SK-N-SH (cell line): ENCODE measurements around the gene AGTRAP. TPM values are rescaled to one million over a fixed set of nuclear protein-coding genes. Genes with fewer than 3 reads are reported as not detected.

Experiments used
- CTCF ChIA-PET: fragments of 300-600, 350-600 bp; formaldehyde crosslinking; extraction: SDS; loops from one replicate; lab custom pipeline; 2021; lab: Yijun Ruan, JAX
- POLR2A ChIA-PET: fragments of 350-600 bp; sonication (Branson Sonifier 250); formaldehyde crosslinking; extraction: SDS; loops from one replicate; lab custom pipeline; 2020; ENCODE audit warnings: antibody characterized with exemption, inconsistent platforms; lab: Yijun Ruan, JAX
- DNase-seq: peaks from one replicate; pipeline ENCODE4 v3.0.0; 2012
- H2AFZ ChIP-seq: fragments of 200-600 bp; sonication (generic); 2 replicates; pipeline ENCODE4 v1.8.1; 2016; ENCODE audit warnings: antibody characterized with exemption, mild to moderate bottlenecking, low read depth
- H3F3A ChIP-seq: fragments of 200-600 bp; sonication (generic); replicated peaks from 2 replicates; pipeline ENCODE3; 2016; ENCODE audit warnings: antibody characterized with exemption, mild to moderate bottlenecking; ENCODE audit not compliant: insufficient read depth
- H3K27ac ChIP-seq, 2 experiments: fragments of 200-500 bp in 1 of 2; fragments of 200-600 bp in 1 of 2; sonication (Bioruptor generic) in 1 of 2; sonication (generic), shearing (Covaris generic) in 1 of 2; 2 replicates each; pipeline versions ENCODE4 v1.5.1 to v1.6.1; 2014 to 2016; ENCODE audit warnings: low read depth in 2 of 2, inconsistent platforms in 1 of 2, low read length in 1 of 2, mild to moderate bottlenecking in 1 of 2, mixed read lengths in 1 of 2
- H3K27me3 ChIP-seq: fragments of 200-600 bp; sonication (generic), shearing (Covaris generic); 2 replicates; pipeline ENCODE4 v1.6.1; 2016; ENCODE audit warnings: mixed run types; ENCODE audit not compliant: insufficient read depth
- H3K36me3 ChIP-seq, 2 experiments: fragments of 200-500 bp in 1 of 2; fragments of 200-600 bp in 1 of 2; sonication (Bioruptor generic) in 1 of 2; sonication (generic) in 1 of 2; replicated peaks in 1 of 2; 2 replicates each; pipeline versions ENCODE3 to v1.5.1; 2014 to 2016; ENCODE audit warnings: low read length in 1 of 2, mild to moderate bottlenecking in 1 of 2; ENCODE audit not compliant: insufficient read depth in 2 of 2, control insufficient read depth in 1 of 2
- H3K4me1 ChIP-seq, 2 experiments: fragments of 200-500 bp in 1 of 2; fragments of 200-600 bp in 1 of 2; sonication (Bioruptor generic) in 1 of 2; sonication (generic), shearing (Covaris generic) in 1 of 2; 2 replicates each; pipeline versions ENCODE4 v1.5.1 to v1.6.1; 2014 to 2016; ENCODE audit warnings: low read depth in 1 of 2, low read length in 1 of 2, mixed run types in 1 of 2; ENCODE audit not compliant: insufficient read depth in 2 of 2, control insufficient read depth in 1 of 2
- H3K4me2 ChIP-seq: fragments of 200-600 bp; sonication (generic), shearing (Covaris generic); 2 replicates; pipeline ENCODE4 v1.6.1; 2017; ENCODE audit warnings: mixed run types
- H3K4me3 ChIP-seq, 2 experiments: fragments of 200-500 bp in 1 of 2; fragments of 200-600 bp in 1 of 2; sonication (Bioruptor generic) in 1 of 2; sonication (generic), shearing (Covaris generic) in 1 of 2; 2 replicates each; pipeline versions ENCODE4 v1.5.1 to v1.8.1; 2014 to 2016; ENCODE audit warnings: low read depth in 2 of 2, inconsistent platforms in 1 of 2, low read length in 1 of 2, mild to moderate bottlenecking in 1 of 2, mixed read lengths in 1 of 2, moderate library complexity in 1 of 2
- H3K79me2 ChIP-seq: fragments of 200-600 bp; sonication (generic); 2 replicates; pipeline ENCODE4 v1.8.1; 2017; ENCODE audit warnings: mild to moderate bottlenecking; ENCODE audit not compliant: insufficient read depth
- H3K9ac ChIP-seq: fragments of 200-600 bp; sonication (generic); 2 replicates; pipeline ENCODE4 v1.6.1; 2017; ENCODE audit warnings: mixed run types
- H3K9me2 ChIP-seq: fragments of 200-600 bp; sonication (generic); 2 replicates; pipeline ENCODE4 v1.6.1; 2017; ENCODE audit warnings: mixed run types
- H3K9me3 ChIP-seq: fragments of 200-600 bp; sonication (generic); 2 replicates; pipeline ENCODE4 v1.6.1; 2017; ENCODE audit warnings: mixed run types, mild to moderate bottlenecking, moderate library complexity
- H4K20me1 ChIP-seq: fragments of 200-600 bp; sonication (generic); 2 replicates; pipeline ENCODE4 v1.6.1; 2017; ENCODE audit warnings: mild to moderate bottlenecking, mixed run types; ENCODE audit not compliant: insufficient read depth
- FOSL2 ChIP-seq: IDR thresholded peaks from 2 replicates; pipeline ENCODE4 v1.4.0; 2012; ENCODE audit warnings: low read depth, mild to moderate bottlenecking, moderate library complexity, borderline replicate concordance
- FOXJ3 ChIP-seq: sonication (generic); formaldehyde crosslinking; IDR thresholded peaks from 2 replicates; pipeline ENCODE4 v1.5.1; 2020; ENCODE audit warnings: mild to moderate bottlenecking, missing genetic modification reagents
- JUND ChIP-seq: IDR thresholded peaks from 2 replicates; pipeline ENCODE4 v1.4.0; 2012
- MAX ChIP-seq: IDR thresholded peaks from 2 replicates; pipeline ENCODE4 v1.4.0; 2012; ENCODE audit warnings: low read depth
- MEF2A ChIP-seq: IDR thresholded peaks from 2 replicates; pipeline ENCODE4 v1.4.0; 2012; ENCODE audit warnings: low read depth, borderline replicate concordance
- NFIC ChIP-seq: IDR thresholded peaks from 2 replicates; pipeline ENCODE4 v1.4.0; 2012; ENCODE audit warnings: borderline replicate concordance
- NRF1 ChIP-seq: IDR thresholded peaks from 2 replicates; pipeline ENCODE4 v1.6.1; 2012; ENCODE audit warnings: low read depth, mild to moderate bottlenecking, low read length
- RAD21 ChIP-seq: IDR thresholded peaks from 2 replicates; pipeline ENCODE4 v1.6.1; 2012; ENCODE audit warnings: mild to moderate bottlenecking, low read length
- RCOR1 ChIP-seq: fragments of 150-350 bp; IDR thresholded peaks from 2 replicates; pipeline ENCODE4 v1.6.1; 2017; ENCODE audit warnings: antibody characterized with exemption, low read length
- REST ChIP-seq: IDR thresholded peaks from 2 replicates; pipeline ENCODE4 v1.6.1; 2012; ENCODE audit warnings: mild to moderate bottlenecking, low read depth, low read length, moderate library complexity
- RFX5 ChIP-seq: IDR thresholded peaks from 2 replicates; pipeline ENCODE4 v1.6.1; 2012; ENCODE audit warnings: mild to moderate bottlenecking, improper control_type of control experiment, low read length
- RXRA ChIP-seq: IDR thresholded peaks from 2 replicates; pipeline ENCODE4 v1.4.0; 2012; ENCODE audit warnings: low read depth, mild to moderate bottlenecking, borderline replicate concordance
- SIN3A ChIP-seq: IDR thresholded peaks from 2 replicates; pipeline ENCODE4 v1.6.1; 2012; ENCODE audit warnings: low read depth, mild to moderate bottlenecking, low read length, moderate library complexity, borderline replicate concordance
- USF2 ChIP-seq: fragments of 150-350 bp; IDR thresholded peaks from 2 replicates; pipeline ENCODE4 v1.6.1; 2017; ENCODE audit warnings: antibody characterized with exemption, low read length, low read depth, borderline replicate concordance
- YY1 ChIP-seq: IDR thresholded peaks from 2 replicates; pipeline ENCODE4 v1.4.0; 2012; ENCODE audit warnings: low read depth, mild to moderate bottlenecking
- ZBTB33 ChIP-seq: IDR thresholded peaks from 2 replicates; pipeline ENCODE4 v1.4.0; 2012; ENCODE audit warnings: low read depth, borderline replicate concordance
- WGBS: methylation state at CpG from one replicate; pipeline ENCODE4 v1.1.6; 2017; ENCODE audit warnings: low lambda C conversion rate; 5-methylcytosine and 5-hydroxymethylcytosine counted together
- polyA plus RNA-seq, 3 experiments: library from polyadenylated mRNA; depleted of rRNA; stranded (reverse); fragments of >200 nt; gene quantifications; 2 replicates each; pipeline ENCODE4 v1.2.3, GENCODE V29; 2012

The AGTRAP gene
- polyA plus RNA-seq, 1 of the 3 experiments (the other 2 are of a cell fraction), result 66.2 TPM

GRCh38 chr1:11794446-11795237 is 58.7 kb downstream of the AGTRAP start:
- POLR2A ChIA-PET, result interaction anchor here (1.1 to 1.2 kb wide), 2 partner anchors 9 to 10 kb away, joined by 3 to 4 read pairs; no protein-coding TSS in a partner anchor
- H2AFZ ChIP-seq, result no peak overlapping the region
- H4K20me1 ChIP-seq, result no peaks in the 10 kb centered on the region
- DNase-seq, result no peak
- H3K9me2 ChIP-seq, result no peaks in the 10 kb centered on the region
- H3F3A ChIP-seq, result no peaks in the 10 kb centered on the region
- CTCF ChIA-PET, result interaction anchor here (1.2 to 3.9 kb wide), 4 partner anchors 9 to 44 kb away, joined by 5 to 35 read pairs (median 6); no protein-coding TSS in a partner anchor
- peaks cover 0 to 17% of the 10 kb centered on the region in 2 experiments for H3K36me3 ChIP-seq
- H3K9me3 ChIP-seq, result no peaks in the 10 kb centered on the region
- H3K4me2 ChIP-seq, result no peak overlapping the region
- no peak overlapping the region for H3K4me3 ChIP-seq
- H3K27ac ChIP-seq, result no peak overlapping the region
- no peak overlapping the region for H3K9ac ChIP-seq
- TF ChIP-seq MAX (no peak), RFX5 (no peak), RAD21 (no peak), JUND (no peak), USF2 (no peak), ZBTB33 (no peak), RXRA (no peak), FOSL2 (no peak), NRF1 (no peak), NFIC (no peak), MEF2A (no peak), SIN3A (no peak), RCOR1 (no peak), FOXJ3 (no peak), YY1 (no peak), REST (no peak)
- 95% methylated on average over 12 of the region's 19 CpGs for WGBS
- no peaks in the 10 kb centered on the region; a peak in 1 of 4 replicates for H3K4me1 ChIP-seq
- H3K79me2 ChIP-seq, result no peaks in the 10 kb centered on the region
- H3K27me3 ChIP-seq, result no peaks in the 10 kb centered on the region
